ENCODE data around the gene PHOX2A.

The PHOX2A gene

GRCh38 chr11:72235351-72236057 lies 8.5 kb downstream of the PHOX2A start:
- no peak for DNase-seq (ENCODE audit: low read depth in 2 of 3, low spot score in 1 of 3)

- no peak for DNase-seq (ENCODE audit: low read depth in 2 of 3, low spot score in 1 of 3)
Measured at GRCh38 chr11:72234920-72235319, 9.1 kb downstream of the PHOX2A start.

GRCh38 chr11:72234514-72234830 lies 9.5 kb downstream of the PHOX2A start:
- DNase-seq (ENCODE audit: low read depth in 2 of 3, low spot score in 1 of 3) = no peak

GRCh38 chr11:72233773-72234513 lies 10.0 kb downstream of the PHOX2A start:
- no peak for DNase-seq (ENCODE audit: low read depth in 2 of 3, low spot score in 1 of 3)

- DNase-seq (ENCODE audit: low read depth in 2 of 3, low spot score in 1 of 3) = no peak
Measured at GRCh38 chr11:72233056-72233772, 10.8 kb downstream of the PHOX2A start.

GRCh38 chr11:72232260-72233055 lies 11.5 kb downstream of the PHOX2A start:
- no peak for DNase-seq (ENCODE audit: low read depth in 2 of 3, low spot score in 1 of 3)

GRCh38 chr11:72231396-72232259 lies 12.3 kb downstream of the PHOX2A start:
- no peak for DNase-seq (ENCODE audit: low read depth in 2 of 3, low spot score in 1 of 3)

- no peak for DNase-seq (ENCODE audit: low read depth in 2 of 3, low spot score in 1 of 3)
Measured at GRCh38 chr11:72230764-72231365, 13.1 kb downstream of the PHOX2A start.

GRCh38 chr11:72229925-72230763 lies 13.8 kb downstream of the PHOX2A start:
- DNase-seq (ENCODE audit: low read depth in 2 of 3, low spot score in 1 of 3) = no peak

GRCh38 chr11:72229336-72229924 lies 14.5 kb downstream of the PHOX2A start:
- DNase-seq (ENCODE audit: low read depth in 2 of 3, low spot score in 1 of 3) = no peak

GRCh38 chr11:72228844-72229231 lies 15.1 kb downstream of the PHOX2A start:
- DNase-seq (ENCODE audit: low read depth in 2 of 3, low spot score in 1 of 3) = no peak

GRCh38 chr11:72228229-72228843 lies 15.6 kb downstream of the PHOX2A start:
- no peak for DNase-seq (ENCODE audit: low read depth in 2 of 3, low spot score in 1 of 3)

GRCh38 chr11:72227316-72228228 lies 16.4 kb downstream of the PHOX2A start:
- no peak for DNase-seq (ENCODE audit: low read depth in 2 of 3, low spot score in 1 of 3)

GRCh38 chr11:72226701-72227100 lies 17.3 kb downstream of the PHOX2A start:
- DNase-seq (ENCODE audit: low read depth in 2 of 3, low spot score in 1 of 3) = no peak

- DNase-seq (ENCODE audit: low read depth in 2 of 3, low spot score in 1 of 3) = no peak
Measured at GRCh38 chr11:72225411-72225951, 18.5 kb downstream of the PHOX2A start.

- no peak for DNase-seq (ENCODE audit: low read depth in 2 of 3, low spot score in 1 of 3)
Measured at GRCh38 chr11:72224564-72225410, 19.2 kb downstream of the PHOX2A start, which contains the start of gene INPPL1. TSS of gene INPPL1 (plus strand) at chr11:72224767. CDS start at chr11:72224985, 218 bp downstream.
